ENCODE measurements around the gene MRGPRX3. TPM values are rescaled to one million over a fixed set of nuclear protein-coding genes. Genes with fewer than 3 reads are reported as not detected.
"Not testable (repeated sequence)": the region's sequence is repeated elsewhere in the genome, so short reads cannot be mapped to it uniquely, and the experiment has no call there.

MRGPRX3 gene
- total RNA-seq = not detected

GRCh38 chr11:18132341-18132740 lies at the start of gene MRGPRX3:
Gene MRGPRX3, plus strand, starts transcription at chr11:18132571. Its CDS starts 4,632 bp downstream, at chr11:18137203.
- no peak for DNase-seq (ENCODE audit: low read depth in 2 of 3, low spot score in 2 of 3)

GRCh38 chr11:18088366-18088765 lies 44.0 kb upstream of the MRGPRX3 start:
- no peak for DNase-seq (ENCODE audit: low read depth in 2 of 3, low spot score in 2 of 3)

DNA sequence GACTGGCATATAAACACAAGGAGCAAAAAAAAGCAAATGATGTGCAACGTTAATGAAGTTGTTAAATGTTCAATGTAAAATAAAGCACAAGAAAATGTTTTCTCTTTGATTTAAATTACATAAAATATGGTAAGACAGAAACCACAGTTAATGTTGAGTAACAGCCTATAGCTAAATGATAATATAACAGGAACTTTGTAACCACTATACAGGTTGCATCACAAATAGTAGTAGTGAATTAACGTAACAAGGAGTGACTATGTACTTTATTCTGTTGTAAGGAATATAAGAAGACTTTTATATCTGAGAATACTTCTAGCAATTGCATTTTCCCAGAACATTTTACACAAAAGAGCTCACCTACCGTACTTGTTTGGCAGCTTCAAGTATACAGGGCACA lies 43.4 kb upstream of the MRGPRX3 start:
- no peak for DNase-seq (ENCODE audit: low read depth in 2 of 3, low spot score in 2 of 3)

DNA sequence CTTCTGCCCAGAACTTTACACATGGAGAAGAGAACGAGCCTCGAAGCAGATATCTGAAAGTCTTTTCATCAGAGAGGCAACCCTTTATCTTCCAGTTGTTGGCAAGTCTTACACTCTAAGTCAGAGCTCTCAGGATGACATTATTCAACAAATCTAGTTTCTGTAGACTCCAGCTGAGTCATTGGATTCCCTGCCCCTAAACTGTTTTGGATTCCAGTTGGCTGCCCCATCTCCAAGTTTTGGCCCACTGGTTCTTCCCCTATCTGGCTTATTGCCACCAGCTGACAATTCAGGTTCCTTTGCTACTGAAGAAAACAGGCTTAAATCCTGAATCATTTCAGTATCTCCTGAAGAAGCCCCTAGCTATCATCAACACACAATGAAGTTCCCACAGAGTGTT lies 40.6 kb upstream of the MRGPRX3 start:
- DNase-seq (ENCODE audit: low read depth in 2 of 3, low spot score in 2 of 3) = no peak

- no peak for DNase-seq (ENCODE audit: low read depth in 2 of 3, low spot score in 2 of 3)
Observed at GRCh38 chr11:18093959-18094358, 38.4 kb upstream of the MRGPRX3 start.

DNA sequence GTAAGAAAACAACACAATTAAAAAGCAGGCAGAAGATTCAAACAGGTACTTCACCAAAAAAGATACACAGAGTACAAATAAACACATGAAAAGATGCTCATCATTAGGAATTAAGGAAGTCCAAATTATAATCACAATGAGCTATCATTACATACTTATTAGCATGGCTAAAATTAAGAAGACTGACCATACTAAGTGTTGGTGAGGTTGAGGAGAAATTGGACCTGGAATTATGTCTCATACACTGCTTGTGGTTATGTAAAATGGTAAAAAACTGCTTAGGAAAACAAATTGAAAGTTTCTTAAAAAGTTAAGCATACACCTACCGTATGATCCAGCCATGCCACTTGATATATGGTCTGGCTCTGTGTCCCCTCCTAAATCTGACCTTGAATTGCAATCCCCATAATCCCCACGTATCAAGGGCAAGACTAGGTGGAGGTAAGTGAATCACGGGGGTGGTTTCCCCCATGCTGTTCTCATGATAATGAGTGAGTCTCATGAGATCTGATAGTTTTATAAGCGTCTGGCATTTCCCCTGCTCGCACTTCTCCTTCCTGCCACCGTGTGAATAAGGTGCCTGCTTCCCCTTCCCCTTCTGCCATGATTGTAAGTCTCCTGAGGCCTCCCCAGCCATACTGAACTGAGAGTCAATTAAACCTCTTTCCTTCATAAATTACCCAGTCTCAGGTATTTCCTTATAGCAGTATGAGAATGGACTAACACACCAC lies 31.3 kb upstream of the MRGPRX3 start:
- no peak for DNase-seq (ENCODE audit: low read depth in 2 of 3, low spot score in 2 of 3)

GRCh38 chr11:18105086-18105801 lies 27.1 kb upstream of the MRGPRX3 start:
- no peak for DNase-seq (ENCODE audit: low read depth in 2 of 3, low spot score in 2 of 3)

DNA sequence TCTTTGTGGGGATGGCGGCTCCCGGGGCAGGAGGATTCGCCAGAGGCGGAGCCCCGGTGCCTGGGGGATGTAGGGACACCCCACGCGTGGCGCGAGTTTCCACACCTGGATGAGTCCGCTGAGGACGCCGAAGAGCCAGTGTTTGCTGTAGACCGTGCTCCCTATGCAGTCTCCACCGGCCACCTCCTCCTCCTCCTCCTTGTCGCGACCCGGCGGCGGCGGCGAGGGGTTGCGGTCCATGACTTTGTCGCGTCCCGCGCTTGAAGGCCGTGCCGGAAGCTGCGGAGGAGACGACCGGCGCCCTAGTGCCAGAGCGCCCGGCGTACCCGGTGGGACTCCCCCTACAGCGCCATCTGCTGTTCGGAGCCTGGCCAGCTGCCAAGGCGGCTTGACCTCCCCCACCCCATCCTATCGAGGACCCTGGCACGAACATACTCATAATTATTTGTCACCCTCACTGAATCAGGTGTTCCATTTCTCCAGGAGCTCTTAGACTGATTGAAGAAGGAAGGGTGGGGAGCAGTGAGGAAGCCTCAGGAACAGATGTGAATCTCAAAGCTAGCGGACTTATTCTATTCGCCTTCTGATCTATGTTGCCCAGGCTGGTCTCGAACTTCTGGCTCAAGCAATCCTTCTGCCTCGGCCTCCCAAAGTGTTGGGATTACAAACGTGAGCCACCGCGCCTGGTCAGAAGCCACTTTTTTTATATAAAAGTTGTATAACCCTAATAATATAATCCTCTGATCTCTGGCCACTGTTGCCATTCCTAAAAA lies 26.4 kb upstream of the MRGPRX3 start, which contains the start of gene SAAL1:
Gene SAAL1, minus strand, starts transcription at position 281 of the 773 bp plus-strand sequence. Its CDS starts 41 bp downstream, at position 240.
- peak; percentile 77 to 91 (median 89) for DNase-seq (ENCODE audit: low read depth in 2 of 3, low spot score in 2 of 3)

GRCh38 chr11:18106688-18107087 lies 25.7 kb upstream of the MRGPRX3 start:
- no peak for DNase-seq (ENCODE audit: low read depth in 2 of 3, low spot score in 2 of 3)

GRCh38 chr11:18108254-18108653 lies 24.1 kb upstream of the MRGPRX3 start:
- no peak for DNase-seq (ENCODE audit: low read depth in 2 of 3, low spot score in 2 of 3)

DNA sequence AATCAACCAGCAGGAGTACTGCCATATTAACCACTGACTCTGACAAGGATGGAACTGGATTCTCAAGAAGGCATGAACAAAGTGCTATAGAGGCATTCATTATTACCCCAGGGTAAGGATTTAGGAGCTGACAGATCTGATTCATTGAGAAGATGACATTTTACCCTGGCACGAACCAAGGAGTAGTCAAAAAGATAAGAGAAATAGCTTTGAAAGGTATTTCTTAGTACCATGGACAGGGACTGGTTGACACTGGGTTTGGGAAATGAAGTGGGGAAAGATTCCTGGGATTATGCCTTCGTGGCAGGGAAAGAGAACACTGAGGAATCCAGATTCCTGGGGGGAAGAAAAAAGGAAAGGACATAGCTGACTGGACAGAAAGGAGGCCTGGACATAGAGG lies 21.4 kb upstream of the MRGPRX3 start:
- no peak for DNase-seq (ENCODE audit: low read depth in 2 of 3, low spot score in 2 of 3)

DNA sequence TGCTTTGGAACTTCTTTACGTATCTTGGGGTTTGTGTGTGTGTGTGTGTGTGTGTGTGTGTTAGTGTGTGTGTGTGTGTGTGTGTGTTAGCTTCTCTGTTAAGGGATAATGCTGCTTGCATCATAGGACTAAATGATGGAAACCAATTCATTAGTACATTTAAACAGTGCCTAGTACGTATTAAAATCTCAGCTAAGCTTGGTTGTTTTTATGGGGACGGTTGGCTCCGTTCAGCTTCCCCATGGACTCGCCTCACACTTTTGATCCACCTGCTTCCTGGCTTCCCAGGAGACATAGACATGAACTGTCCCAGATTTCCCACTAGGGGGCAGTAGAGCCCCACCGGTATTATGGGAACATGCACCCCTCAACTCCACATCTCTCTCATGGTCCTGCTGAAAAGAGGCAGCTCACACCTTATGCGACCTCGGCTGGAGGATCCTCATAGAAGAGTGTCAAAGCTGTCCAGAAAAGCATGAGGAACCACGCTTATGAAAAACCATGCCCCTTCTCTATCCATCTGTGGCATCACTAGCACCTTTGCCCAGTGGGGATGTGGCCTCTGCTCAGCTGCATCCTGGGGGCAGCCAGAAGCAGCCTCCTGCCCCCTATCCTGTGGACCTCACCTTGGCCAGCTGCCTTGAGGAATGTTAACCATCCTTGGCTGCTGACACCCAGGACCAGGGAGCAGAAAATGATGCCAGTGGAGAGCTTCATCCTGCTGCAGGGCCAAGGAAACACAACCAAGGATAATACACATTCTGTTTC lies 16.8 kb upstream of the MRGPRX3 start:
- DNase-seq (ENCODE audit: low read depth in 2 of 3, low spot score in 2 of 3) = peak; percentile 44 to 74 (median 70)

GRCh38 chr11:18121331-18121828 lies 11.0 kb upstream of the MRGPRX3 start:
- not testable (repeated sequence) for DNase-seq (ENCODE audit: low read depth in 2 of 3, low spot score in 2 of 3)

- DNase-seq (ENCODE audit: low read depth in 2 of 3, low spot score in 2 of 3) = not testable (repeated sequence)
Observed at GRCh38 chr11:18131115-18131514, 1.3 kb upstream of the MRGPRX3 start.

DNA sequence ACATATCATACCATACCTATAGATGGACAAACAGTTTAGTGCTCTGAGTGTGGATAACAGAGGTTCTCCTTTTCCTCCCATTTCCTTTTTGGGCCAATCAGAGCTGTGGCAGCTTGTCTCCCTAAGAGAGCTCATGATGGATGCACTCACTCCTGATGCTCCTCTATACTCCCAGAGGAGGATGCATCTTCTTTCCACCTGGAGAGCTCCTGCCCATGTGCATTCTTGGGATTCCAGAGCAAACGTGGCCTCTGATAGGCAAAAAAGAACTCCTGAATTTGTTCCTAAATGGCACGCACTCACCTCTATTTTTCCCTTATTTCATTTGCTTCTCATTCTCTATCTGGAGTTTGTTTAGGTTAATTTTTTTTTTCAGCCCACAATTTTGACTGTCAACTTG lies 2.9 kb downstream of the MRGPRX3 start:
- DNase-seq (ENCODE audit: low read depth in 2 of 3, low spot score in 2 of 3) = no peak

DNA sequence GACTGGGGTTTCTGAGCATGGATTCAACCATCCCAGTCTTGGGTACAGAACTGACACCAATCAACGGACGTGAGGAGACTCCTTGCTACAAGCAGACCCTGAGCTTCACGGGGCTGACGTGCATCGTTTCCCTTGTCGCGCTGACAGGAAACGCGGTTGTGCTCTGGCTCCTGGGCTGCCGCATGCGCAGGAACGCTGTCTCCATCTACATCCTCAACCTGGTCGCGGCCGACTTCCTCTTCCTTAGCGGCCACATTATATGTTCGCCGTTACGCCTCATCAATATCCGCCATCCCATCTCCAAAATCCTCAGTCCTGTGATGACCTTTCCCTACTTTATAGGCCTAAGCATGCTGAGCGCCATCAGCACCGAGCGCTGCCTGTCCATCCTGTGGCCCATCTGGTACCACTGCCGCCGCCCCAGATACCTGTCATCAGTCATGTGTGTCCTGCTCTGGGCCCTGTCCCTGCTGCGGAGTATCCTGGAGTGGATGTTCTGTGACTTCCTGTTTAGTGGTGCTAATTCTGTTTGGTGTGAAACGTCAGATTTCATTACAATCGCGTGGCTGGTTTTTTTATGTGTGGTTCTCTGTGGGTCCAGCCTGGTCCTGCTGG lies 4.9 kb downstream of the MRGPRX3 start:
- DNase-seq (ENCODE audit: low read depth in 2 of 3, low spot score in 2 of 3) = no peak

DNA sequence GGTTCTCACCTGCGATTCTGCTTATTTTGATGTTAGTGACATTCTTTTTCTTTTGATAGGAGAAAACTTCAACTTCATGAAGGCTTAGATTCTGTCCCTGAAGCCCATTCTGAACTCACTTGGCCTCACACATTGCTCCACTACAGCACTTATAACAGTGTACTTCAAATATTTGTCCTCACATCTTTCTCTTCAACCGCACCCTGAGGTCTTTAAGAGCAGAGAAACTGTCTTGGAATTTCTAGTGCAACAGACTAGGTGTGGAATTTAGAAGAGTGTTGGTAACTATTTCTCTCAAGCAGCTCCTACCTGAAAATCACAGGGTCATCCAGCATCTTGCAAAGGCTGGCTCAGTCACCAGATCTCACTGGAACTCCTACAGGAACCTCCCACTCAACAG lies 7.8 kb downstream of the MRGPRX3 start:
- no peak for DNase-seq (ENCODE audit: low read depth in 2 of 3, low spot score in 2 of 3)

GRCh38 chr11:18144243-18144642 lies 11.9 kb downstream of the MRGPRX3 start:
- no peak for DNase-seq (ENCODE audit: low read depth in 2 of 3, low spot score in 2 of 3)

- no peak for DNase-seq (ENCODE audit: low read depth in 2 of 3, low spot score in 2 of 3)
Observed at GRCh38 chr11:18145025-18145424, 12.7 kb downstream of the MRGPRX3 start.

DNA sequence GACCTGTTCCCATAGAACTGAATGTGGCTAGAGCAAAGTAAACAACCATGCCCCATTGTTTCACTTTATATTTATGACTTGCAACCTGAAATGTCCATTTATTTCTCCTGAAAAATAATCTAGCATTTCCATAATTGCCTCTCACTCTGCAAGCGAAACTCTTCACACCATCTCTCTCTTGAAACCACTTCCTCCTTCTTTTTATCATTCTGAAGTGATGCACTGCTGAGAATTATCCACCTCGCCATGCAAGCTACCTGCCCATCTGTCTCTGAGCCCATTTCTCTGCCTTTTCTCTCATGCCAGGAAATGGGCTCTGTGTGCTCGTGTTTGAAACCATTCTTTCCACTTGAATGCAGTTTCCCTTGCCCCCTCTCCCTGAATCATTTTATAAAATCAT lies 13.5 kb downstream of the MRGPRX3 start:
- no peak for DNase-seq (ENCODE audit: low read depth in 2 of 3, low spot score in 2 of 3)
